GM06990 (cell line): ENCODE results near the gene SNRPD2.
"Not testable (repeated sequence)": the region's sequence is repeated elsewhere in the genome, so short reads cannot be mapped to it uniquely, and the experiment has no call there.

Experiments used
- DNase-seq: peaks from one replicate; pipeline ENCODE4 v3.0.0-alpha.2; 2011; ENCODE audit not compliant: insufficient read length; ENCODE audit errors: extremely low read depth
- H3K27me3 ChIP-seq: replicated peaks from 2 replicates; pipeline ENCODE4 v1.6.0; 2011; ENCODE audit warnings: low read length; ENCODE audit not compliant: control insufficient read depth, insufficient read depth
- H3K36me3 ChIP-seq: 2 replicates; pipeline ENCODE4 v1.5.1; 2011; ENCODE audit warnings: low read length; ENCODE audit not compliant: control insufficient read depth, insufficient read depth
- H3K4me3 ChIP-seq: replicated peaks from 2 replicates; pipeline ENCODE4 v1.5.1; 2011; ENCODE audit warnings: low read depth, mild to moderate bottlenecking, control low read depth, low read length
- TF ChIP-seq, protein P1 (sequence below): IDR thresholded peaks from 2 replicates; pipeline ENCODE4 v1.5.1; 2011; ENCODE audit warnings: low read length, control low read depth, mild to moderate bottlenecking, inconsistent platforms; ENCODE audit not compliant: insufficient read depth, poor library complexity, severe bottlenecking

The SNRPD2 gene

DNA sequence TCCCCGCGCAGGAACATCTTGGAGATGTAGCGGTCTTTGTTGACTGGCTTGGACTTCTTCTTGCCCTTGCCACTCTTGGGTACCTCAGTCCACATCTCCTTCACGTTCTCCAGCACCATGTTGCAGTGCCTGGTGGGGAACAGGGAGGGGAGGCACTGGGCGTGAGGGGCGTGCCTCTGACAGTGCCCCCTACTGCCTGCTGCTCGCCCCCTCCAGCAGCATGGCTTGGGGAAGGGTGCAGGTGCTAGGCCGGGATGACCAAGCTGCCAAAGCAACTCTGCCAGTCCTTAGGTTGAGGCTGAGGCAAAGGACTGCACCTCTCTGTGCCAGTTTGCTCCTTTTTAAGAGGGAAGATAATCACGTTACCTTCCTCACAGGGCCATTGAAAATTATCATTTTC lies 4.2 kb downstream of the SNRPD2 start:
- TF ChIP-seq, protein P1, sequence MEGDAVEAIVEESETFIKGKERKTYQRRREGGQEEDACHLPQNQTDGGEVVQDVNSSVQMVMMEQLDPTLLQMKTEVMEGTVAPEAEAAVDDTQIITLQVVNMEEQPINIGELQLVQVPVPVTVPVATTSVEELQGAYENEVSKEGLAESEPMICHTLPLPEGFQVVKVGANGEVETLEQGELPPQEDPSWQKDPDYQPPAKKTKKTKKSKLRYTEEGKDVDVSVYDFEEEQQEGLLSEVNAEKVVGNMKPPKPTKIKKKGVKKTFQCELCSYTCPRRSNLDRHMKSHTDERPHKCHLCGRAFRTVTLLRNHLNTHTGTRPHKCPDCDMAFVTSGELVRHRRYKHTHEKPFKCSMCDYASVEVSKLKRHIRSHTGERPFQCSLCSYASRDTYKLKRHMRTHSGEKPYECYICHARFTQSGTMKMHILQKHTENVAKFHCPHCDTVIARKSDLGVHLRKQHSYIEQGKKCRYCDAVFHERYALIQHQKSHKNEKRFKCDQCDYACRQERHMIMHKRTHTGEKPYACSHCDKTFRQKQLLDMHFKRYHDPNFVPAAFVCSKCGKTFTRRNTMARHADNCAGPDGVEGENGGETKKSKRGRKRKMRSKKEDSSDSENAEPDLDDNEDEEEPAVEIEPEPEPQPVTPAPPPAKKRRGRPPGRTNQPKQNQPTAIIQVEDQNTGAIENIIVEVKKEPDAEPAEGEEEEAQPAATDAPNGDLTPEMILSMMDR: no peak
- Histone ChIP-seq H3K27me3 (no peaks in the 10 kb centered on the region), H3K36me3 (peaks cover 28% of the 10 kb centered on the region), H3K4me3 (no peak overlapping the region)
- DNase-seq: no peak

DNA sequence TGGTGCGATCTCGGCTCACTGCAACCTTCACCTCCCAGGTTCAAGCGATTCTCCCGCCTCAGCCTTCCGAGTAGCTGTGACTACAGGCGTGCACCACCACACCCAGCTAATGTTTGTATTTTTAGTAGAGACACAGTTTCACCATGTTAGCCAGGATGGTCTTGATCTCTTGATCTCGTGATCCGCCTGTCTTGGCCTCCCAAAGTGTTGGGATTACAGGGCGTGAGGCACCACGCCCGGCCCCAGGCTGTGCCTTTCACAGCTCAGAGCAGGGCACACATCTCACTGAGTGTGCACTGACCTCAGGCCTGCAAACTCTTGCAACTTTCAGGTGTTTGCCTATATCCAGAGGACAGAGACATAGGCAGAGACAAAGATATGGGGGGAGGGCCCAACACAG lies 6.7 kb downstream of the SNRPD2 start:
- not testable (repeated sequence) for H3K4me3 ChIP-seq, DNase-seq, H3K27me3 ChIP-seq
- peaks cover 28% of the 10 kb centered on the region for H3K36me3 ChIP-seq

DNA sequence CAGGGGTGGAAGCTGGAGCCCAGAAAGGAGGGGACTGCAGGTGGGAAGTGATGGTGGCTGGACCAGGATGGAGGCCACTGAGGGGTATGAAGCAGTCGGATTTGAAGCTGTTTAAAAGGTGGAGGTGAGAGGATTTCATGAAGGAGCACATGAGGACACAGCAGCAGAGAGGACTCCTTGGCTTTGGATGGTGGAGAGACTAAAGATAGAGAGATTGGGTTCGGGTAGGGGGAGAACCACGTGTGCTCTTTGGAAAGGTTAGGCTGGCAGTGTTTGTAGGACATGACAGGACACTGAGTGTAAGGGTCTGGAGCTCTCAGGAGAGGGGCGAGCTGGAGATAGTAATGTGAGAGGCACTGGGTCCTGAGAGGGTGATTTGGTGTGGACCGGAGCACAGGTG lies 8.8 kb downstream of the SNRPD2 start:
- H3K36me3 ChIP-seq: peaks cover 26% of the 10 kb centered on the region
- no peak for DNase-seq
- no peaks in the 10 kb centered on the region for H3K27me3 ChIP-seq
- TF ChIP-seq, protein P1: no peak
- no peak overlapping the region for H3K4me3 ChIP-seq

DNA sequence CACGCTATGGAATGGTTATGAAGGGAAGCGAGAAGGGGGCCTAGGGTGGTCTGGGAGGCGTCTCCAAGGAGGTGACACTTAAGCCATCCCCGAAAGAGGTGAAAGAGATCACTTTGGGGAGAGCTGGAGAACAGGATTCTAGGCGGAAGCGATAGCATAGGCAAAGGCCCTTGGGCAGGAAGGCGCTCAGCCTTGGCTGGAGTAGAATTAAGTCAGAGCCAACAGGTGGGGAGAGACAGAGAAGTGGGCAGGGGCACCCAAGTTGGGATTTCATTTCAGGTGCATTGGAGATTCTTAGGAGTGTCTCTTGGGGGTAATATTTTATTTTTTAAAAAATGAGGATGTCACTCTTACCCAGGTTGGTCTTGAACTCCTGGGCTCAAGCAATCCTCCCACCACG lies 9.6 kb downstream of the SNRPD2 start:
- DNase-seq: no peak
- TF ChIP-seq, protein P1: no peak
- H3K36me3 ChIP-seq: peaks cover 18% of the 10 kb centered on the region
- no peaks in the 10 kb centered on the region for H3K27me3 ChIP-seq
- H3K4me3 ChIP-seq: no peak overlapping the region

DNA sequence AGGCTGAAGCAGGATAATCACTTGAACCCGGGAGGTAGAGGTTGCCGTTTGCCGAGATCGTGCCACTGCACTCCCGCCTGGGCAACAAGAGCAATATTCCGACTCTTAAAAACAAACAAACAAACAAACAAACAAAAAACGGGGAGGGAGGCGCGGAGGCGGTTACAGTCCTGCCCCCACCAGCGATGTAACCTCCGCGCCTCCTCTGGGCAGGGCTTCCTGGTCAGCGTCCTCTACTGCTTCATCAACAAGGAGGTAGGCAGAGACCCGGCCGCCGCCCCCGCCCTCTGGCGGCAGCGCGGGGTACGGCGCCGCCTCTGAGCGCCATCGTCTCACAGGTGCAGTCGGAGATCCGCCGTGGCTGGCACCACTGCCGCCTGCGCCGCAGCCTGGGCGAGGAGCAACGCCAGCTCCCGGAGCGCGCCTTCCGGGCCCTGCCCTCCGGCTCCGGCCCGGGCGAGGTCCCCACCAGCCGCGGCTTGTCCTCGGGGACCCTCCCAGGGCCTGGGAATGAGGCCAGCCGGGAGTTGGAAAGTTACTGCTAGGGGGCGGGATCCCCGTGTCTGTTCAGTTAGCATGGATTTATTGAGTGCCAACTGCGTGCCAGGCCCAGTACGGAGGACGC lies 10.2 kb downstream of the SNRPD2 start:
- TF ChIP-seq, protein P1: peak; percentile 90
- DNase-seq: peak; percentile 94
- H3K27me3 ChIP-seq: no peaks in the 10 kb centered on the region
- H3K4me3 ChIP-seq: peak overlapping the region; percentile 41
- H3K36me3 ChIP-seq: peaks cover 17% of the 10 kb centered on the region

DNA sequence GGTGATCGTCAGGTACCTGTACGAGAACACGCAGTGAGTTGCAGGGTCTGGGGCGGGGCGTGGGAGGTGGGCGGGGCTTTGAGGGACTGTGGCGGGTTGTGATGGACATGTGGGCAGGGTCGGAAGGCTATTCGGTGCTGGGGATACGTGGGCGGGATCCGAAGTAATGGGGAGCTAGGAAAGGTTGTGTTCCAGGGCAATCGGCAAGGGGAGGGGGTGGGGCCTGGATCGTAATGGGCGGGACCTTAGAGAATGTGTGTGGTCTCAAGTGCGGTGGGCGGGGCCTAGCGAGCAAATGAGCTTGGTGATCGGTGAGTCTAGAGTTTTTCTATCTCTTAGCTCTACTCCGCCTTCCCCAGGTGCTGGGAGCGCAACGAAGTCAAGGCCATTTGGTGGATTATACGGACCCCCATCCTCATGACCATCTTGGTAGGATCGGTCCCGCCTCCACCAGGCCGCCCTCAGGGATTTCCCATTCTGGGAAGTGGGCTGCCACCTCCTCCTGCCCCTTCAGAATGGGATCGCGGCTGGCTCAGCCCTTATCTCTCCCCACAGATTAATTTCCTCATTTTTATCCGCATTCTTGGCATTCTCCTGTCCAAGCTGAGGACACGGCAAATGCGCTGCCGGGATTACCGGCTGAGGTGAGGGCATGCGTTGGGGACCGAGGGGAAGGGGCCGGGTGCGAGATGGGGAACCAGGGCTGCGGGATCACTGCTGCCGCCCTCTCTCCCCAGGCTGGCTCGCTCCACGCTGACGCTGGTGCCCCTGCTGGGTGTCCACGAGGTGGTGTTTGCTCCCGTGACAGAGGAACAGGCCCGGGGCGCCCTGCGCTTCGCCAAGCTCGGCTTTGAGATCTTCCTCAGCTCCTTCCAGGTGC lies 14.2 kb downstream of the SNRPD2 start:
- TF ChIP-seq, protein P1: peak; percentile 34
- Histone ChIP-seq H3K4me3 (peak overlapping the region; percentile 55), H3K36me3 (peaks cover 7% of the 10 kb centered on the region), H3K27me3 (no peaks in the 10 kb centered on the region)
- DNase-seq: peak; percentile 88
